NCI-H1417 (cell line): ENCODE data around the gene MCUR1.
"Not testable (repeated sequence)": the region's sequence is repeated elsewhere in the genome, so short reads cannot be mapped to it uniquely, and the experiment has no call there.

Experiments used
- DNase-seq, 3 experiments: peaks; one replicate each; lab custom pipeline; 2025; lab: John Stamatoyannopoulos, UW

MCUR1 gene, protein sequence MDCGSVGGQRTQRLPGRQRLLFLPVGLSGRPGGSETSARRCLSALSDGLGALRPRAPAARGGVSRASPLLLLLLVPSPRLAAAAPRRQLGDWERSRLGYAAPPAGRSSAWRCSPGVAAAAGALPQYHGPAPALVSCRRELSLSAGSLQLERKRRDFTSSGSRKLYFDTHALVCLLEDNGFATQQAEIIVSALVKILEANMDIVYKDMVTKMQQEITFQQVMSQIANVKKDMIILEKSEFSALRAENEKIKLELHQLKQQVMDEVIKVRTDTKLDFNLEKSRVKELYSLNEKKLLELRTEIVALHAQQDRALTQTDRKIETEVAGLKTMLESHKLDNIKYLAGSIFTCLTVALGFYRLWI

DNA sequence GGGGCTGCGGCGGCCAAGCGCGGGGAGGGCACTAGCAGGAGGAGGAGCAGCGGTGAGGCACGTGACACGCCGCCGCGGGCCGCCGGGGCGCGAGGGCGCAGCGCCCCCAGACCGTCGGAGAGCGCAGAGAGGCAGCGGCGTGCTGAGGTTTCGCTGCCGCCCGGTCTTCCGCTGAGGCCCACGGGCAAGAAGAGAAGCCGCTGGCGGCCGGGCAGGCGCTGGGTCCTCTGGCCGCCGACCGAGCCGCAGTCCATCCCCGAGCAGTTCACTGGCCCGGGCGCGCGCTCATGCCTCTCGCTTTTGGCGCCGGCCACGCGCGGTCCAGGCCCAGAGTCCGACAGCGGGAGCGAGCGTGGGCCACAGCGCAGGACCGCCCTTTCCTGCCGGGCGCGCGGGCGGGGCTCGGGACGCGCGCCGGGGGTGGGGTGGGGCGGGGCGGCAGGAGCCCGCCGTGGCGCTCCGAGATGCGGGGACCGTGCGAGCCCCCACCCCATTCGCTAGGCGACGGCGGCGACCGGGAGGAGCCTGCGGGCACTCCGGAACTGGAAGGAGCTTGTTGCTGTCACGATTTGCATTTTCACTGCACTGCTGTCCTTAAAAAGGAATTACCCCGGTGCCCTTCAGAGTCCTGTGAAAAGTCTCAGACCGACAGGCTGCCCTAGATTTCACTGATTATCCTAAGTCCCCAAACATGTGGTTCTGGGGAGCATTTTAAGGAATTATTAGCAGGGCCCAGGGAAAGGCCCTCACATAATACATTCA is at the start of gene MCUR1:
Gene MCUR1, minus strand, starts transcription at position 382 of the 762 bp plus-strand sequence. Its CDS starts 128 bp downstream, at position 254.
- DNase-seq, result peak; percentile 87 to 96 (median 94)

DNA sequence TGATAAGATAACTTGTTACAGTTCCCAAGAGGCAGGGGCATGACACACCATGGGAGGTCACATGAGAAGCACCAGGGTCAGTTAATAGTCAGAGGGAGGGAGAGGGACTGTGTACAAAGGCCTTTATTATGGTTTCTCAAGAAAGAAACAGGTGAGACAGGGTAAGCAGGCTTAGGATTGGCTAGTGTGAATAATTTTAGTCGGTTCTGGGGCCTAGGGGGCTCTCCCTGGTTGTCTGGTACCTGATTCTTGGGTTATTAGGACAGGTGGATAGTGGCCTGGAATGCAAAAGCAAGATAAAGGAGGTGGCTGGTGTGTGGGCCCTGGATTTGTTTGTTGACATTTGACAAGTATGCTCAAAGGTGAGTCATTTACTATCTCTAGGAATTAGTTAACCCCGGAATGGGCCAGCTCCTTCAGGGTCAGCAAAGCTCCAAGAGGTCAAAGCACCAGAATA is 49.4 kb upstream of the MCUR1 start:
- DNase-seq, result peak in 1 of 3 experiments; percentile 31

DNA sequence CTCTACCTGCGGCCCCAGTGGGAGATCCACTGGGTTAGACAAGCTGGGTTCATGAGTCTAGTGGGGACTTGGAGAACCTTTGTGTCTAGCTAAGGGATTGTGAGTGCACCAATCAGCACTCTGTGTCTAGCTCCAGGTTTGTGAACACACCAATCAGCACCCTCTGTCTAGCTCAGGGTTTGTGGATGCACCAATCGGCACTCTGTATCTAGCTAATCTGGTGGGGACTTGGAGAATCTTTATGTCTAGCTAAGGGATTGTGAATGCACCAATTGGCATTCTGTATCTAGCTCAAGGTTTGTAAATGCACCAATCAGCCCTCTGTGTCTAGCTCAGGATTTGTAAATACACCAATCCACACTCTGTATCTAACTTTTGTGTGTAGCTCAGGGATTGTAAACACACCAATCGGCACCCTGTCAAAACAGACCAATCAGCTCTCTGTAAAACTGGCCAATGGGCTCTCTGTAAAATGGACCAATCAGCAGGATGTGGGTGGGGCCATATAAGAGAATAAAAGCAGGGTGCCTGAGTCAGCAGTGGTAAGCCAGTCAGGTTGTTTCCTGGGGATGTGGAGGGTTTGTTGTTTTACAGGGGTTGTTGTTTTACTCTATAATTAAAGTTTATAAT is 46.3 kb upstream of the MCUR1 start:
- not testable (repeated sequence) for DNase-seq

GRCh38 chr6:13859871-13860555 is 45.7 kb upstream of the MCUR1 start:
- DNase-seq, result no peak

DNA sequence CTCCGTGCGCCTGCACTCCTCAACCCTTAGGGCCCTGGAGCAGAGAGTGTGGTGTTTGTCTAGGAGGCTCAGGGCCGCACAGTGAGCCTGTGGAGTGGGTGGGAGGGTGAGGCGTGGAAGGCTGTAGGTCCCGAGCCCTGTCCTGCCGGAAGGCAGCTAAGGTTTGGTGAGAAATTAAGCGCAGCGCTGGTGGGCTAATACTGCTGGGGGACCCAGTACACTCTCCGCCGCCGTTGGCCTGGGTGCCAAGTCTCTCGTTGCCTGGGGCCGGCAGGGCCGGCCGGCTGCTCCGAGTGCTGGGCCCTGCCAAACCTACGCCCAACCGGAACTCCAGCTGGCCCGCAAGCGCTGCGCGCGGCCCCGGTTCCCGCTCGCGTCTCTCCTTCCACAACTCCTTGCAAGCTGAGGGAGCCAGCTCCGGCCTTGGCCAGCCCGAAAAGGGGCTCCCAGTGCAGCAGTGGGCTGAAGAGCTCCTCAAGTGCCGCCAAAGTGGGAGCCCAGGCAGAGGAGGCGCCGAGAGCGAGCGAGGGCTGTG is 40.4 kb upstream of the MCUR1 start:
- DNase-seq, result no peak

- DNase-seq, result no peak
Measured at GRCh38 chr6:13853871-13854270, 39.5 kb upstream of the MCUR1 start.

DNA sequence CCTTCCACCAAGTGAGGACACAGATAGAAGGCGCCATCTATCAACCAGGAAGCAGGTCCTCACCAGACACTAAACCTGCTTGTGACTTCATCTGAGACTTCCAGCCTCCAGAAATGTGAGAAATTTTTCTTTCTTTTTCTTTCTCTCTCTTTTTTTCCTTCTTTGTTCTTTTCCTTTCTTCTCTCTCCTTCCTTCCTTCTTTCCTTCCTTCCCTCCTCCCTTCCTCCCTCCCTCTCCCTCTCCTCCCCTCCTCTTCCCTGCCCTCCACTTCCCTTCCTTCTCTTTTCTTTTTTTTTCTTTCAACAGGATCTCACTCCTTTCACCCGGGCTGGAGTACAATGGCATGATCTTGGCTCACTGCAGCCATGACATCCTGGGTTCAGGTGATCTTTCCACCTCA is 37.4 kb upstream of the MCUR1 start:
- DNase-seq, result no peak

DNA sequence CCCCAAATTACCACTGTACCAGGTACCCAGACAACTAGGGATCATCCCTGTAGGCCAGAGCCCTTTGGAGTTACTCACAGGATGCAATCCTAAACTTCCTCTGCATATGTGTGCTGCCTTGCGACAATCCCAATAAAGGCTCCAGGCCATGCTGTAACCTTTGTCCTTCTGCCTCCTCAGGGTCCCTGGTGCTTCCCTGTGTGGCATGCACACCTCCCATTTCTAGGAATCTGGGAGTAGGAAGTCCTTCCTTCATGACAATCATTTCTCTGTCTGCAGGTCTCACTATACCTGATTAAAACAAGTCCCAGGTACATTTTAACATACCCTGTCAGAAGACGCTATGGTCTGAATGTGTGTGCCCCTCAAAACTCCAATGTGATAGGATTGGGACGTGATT is 37.0 kb upstream of the MCUR1 start:
- no peak for DNase-seq

- DNase-seq, result not testable (repeated sequence)
Measured at GRCh38 chr6:13850690-13851089, 36.3 kb upstream of the MCUR1 start.

GRCh38 chr6:13848522-13849150 is 34.3 kb upstream of the MCUR1 start:
- DNase-seq, result peak in 1 of 3 experiments; percentile 39

- no peak for DNase-seq
Measured at GRCh38 chr6:13847326-13848050, 33.1 kb upstream of the MCUR1 start.

DNA sequence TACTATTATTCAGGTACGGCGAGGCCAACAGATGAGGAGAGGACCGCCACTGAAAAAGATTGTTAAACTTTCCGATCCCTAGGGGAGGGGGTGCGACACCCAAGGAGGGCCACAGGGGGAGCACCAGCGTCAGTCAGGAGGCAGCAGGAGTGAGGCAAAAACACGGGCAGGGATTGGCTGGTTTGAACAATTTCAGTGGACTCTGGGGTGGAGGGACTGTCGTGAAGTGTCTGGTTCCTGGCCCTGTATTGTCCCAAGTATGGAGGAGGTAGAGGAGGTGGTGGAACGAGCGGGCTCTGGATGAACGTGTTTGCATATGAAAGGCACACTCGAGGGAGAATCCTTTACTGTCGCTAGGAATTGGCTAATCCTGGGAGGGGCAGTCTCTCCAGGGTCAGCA is 32.5 kb upstream of the MCUR1 start:
- no peak for DNase-seq

DNA sequence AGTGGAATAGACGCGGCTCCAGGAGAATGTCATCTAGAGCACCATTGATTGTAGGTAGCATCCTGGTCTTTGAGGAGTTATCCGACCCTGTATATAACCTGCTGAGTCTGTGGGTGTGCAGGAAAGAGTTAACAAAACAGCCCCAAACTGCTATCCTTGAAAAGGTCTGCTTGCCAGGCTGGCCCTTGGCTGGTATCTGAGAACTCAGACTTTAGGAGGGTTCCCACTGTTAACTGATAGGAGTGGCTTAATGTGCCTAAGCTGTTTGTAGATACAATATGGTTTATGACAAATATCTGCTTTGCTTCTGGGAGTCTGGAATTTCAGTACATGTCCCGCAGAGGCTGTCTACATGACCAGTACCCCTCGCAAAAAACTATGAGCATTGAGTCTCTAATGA is 27.6 kb upstream of the MCUR1 start:
- no peak for DNase-seq

- DNase-seq, result no peak
Measured at GRCh38 chr6:13838616-13839015, 24.3 kb upstream of the MCUR1 start.

DNA sequence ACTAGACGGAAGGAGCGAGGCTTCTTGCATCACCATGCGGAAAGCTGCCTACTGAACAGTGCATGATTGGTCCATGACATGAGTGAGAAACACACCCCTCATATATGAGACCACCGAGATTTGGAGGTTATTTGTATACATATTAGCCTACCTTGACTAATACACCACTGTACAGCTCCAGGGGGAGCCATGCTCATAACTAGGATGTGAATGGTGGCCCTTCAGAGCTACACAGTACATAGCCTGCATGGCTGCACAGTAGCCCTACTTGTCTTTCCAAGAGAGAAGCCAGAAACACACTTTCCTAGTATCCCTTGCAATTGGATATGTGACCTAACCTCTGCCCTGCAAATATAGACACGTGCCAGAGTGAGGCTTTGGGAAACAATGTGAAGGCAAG is 21.8 kb upstream of the MCUR1 start:
- DNase-seq, result no peak

DNA sequence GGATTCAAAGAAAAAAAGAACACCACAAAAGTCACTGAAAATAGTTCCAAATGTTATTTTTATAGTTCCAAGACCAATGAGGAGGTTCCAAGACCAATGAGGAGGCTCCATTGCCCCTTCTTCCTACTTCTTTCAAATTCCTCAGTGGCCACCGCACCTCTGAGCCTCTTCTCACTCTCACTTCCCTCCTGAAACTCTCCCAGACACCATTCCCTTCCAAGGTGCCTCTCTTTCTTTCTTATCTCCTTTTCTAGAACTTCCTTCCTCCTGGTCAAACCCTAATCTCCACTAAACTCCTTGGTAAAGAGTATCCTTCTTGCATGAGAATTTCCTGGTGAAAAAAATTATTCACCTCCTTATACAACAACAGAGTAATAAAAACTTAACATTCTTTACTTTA is 20.4 kb upstream of the MCUR1 start:
- DNase-seq, result no peak

- DNase-seq, result not testable (repeated sequence)
Measured at GRCh38 chr6:13834018-13834417, 19.7 kb upstream of the MCUR1 start.

DNA sequence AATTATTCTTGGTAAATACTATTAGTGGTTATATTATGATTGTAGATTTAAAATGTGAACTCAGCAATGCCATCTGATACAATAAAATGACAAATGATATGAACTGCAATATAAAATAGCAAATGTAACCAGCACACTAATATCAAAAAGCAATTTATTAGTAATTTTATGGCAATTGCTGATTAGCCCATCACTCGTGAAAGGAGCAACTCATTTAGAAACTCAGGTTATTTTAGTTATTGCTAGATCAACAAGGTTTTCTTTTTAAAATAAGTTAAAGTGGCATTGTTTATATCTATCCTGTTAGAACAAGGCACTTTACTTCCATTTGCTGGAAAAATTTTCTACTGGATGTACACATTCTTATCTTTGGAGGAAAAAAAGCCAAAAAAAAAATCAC is 18.4 kb upstream of the MCUR1 start:
- DNase-seq, result no peak

DNA sequence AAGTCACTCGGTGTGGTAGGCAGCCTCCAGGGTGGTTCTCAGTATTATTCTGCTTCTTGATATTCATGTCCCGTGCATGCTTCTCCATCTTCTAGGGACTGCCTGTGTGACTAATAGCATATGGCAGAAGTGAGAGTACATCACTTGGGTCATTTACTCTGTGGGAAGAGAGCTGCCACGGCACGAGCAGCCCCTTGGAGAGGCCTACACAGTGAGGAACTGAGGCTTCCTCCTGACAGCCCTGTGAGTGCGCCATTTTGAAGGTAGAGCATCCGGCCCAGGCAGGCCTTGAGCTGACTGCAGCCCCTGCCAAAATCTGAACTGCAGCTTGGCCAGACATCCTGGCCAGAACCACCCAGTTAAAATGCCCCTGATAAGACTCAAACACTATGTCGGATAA is 17.3 kb upstream of the MCUR1 start:
- DNase-seq, result no peak

- no peak for DNase-seq
Measured at GRCh38 chr6:13830803-13831202, 16.4 kb upstream of the MCUR1 start.

DNA sequence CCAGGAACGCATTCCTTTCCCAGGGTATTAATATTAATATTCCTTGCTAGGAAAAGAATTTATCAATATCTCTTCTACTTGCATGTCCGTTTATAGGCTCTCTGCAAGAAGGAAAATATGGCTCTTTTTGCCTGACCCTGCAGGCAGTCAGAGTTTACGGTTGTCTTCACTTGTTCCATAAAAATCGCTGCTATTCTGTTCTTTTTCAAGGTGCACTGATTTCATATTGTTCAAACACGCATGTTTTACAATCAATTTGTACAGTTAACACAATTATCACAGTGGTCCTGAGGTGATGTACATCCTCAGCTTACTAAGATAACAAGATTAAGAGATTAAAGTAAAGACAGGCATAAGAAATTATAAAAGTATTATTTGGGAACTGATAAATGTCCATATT is 15.1 kb upstream of the MCUR1 start:
- not testable (repeated sequence) for DNase-seq
